SIG-M5 treated with dmso at 0.1 percent for 504 hours (cell line): Measurements from ENCODE around the gene ACAP3.

ENCODE experiments used
- DNase-seq: peaks from one replicate; lab custom pipeline; 2025; ENCODE audit not compliant: unreplicated experiment; lab: John Stamatoyannopoulos, UW

The ACAP3 gene, protein sequence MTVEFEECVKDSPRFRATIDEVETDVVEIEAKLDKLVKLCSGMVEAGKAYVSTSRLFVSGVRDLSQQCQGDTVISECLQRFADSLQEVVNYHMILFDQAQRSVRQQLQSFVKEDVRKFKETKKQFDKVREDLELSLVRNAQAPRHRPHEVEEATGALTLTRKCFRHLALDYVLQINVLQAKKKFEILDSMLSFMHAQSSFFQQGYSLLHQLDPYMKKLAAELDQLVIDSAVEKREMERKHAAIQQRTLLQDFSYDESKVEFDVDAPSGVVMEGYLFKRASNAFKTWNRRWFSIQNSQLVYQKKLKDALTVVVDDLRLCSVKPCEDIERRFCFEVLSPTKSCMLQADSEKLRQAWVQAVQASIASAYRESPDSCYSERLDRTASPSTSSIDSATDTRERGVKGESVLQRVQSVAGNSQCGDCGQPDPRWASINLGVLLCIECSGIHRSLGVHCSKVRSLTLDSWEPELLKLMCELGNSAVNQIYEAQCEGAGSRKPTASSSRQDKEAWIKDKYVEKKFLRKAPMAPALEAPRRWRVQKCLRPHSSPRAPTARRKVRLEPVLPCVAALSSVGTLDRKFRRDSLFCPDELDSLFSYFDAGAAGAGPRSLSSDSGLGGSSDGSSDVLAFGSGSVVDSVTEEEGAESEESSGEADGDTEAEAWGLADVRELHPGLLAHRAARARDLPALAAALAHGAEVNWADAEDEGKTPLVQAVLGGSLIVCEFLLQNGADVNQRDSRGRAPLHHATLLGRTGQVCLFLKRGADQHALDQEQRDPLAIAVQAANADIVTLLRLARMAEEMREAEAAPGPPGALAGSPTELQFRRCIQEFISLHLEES

DNA sequence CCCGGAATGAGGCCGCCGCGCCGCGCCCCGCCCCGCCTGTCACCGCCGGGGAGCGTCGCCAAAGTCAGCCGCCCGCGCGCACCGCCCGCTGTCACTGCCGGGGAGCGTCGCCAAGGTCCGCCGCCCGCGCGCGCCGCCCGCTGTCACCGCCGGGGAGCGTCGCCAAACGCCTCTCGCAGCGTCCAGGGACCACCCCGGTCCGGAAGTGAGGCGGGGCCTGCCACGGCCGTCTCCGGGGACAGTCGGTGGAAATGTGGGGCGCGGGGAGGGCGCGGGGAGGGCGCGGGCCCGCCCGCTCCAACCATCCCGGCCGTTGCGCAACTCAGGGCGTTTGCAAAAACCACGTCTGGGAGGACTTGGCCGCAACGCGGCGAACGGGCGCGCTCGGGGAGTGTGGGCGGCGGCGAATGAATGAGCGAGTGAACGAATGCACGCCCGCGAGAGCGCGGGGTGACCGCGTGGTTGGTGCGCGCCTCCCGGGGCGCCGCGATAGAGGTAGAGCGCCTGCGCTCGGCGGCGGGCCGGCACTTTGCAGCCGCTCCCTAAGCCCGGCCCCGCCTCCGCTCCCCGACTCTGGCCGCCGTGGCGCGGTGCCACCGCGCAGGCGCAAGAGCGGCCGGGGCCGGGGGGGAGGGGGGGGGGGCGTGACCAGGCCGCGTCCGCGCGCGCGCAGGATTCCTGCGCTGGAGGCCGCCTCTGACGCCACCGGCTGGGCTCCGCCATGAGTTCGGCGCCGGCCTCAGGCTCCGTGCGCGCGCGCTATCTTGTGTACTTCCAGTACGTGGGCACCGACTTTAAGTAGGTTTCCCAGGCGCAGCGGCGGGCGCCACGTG, at the start of gene ACAP3, which contains the start of gene PUSL1:
Gene ACAP3 (minus strand): TSS at position 8 of the 833 bp plus-strand sequence. CDS start 115 bp downstream, outside the sequence.
Gene PUSL1 (plus strand): TSS at position 675 of the 833 bp plus-strand sequence. CDS start 47 bp downstream, at position 722.
- peak; percentile 90 for DNase-seq

DNA sequence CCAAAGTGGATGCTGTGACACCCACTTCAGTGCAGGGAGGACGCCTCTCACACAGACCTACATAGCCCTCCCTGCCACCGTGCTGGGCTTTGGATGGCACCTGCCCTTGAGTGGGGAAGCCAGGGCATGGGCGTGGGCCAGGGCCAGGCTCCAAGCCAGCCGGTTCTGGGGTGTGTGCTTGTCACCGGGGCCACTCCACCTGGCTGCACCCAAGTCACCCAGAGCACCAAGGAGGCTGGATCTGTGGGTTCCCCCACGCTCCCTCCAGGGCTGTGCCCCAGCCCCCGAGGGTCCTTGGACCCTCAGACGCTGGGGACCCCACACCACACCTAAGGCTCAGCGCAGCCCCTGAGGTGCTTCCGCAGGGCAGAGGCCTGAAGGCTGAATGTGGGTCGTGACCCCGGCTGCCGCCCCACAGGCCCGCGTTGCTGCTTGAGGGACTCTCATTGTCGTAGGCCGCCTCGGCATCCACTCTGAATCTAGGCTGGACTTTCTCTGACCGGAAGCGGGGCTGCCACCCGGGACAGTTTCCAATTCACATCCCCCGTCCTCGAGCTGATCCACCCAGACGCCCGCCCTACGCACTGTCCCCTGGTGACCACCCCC, 49.2 kb upstream of the ACAP3 start:
- DNase-seq = no peak

DNA sequence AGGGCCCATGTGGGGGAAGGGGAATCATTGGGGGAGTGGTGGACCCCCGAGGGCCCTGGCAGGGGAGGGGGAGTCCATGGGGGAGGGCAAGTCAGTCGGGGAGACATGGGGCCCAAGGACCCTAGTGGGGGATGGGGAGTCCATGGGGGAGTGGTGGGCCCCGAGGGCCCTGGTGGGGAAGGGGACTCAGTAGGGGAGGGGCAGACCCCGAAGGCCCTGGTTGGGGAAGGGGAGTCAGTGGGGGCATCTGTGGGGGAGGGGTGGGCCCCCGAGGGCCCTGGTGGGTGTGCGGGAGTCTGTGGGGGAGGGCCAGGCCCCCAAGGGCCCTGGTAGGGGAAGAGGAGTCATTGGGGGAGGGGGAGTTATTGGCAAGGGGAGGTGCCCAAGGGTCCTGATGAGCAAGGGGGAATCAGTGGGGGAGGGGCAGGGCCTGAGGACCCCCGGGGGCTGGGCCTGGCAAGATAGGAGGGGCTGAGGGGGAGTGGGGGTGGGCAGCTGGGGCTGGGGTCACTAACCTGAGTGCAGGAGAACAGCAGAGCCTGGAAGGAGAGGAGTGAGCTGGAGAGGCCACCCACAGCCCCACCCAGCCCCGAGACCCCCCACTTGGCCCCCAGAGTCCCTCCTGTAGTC, 48.6 kb upstream of the ACAP3 start:
- no peak for DNase-seq

GRCh38 chr1:1355416-1355815, 47.7 kb upstream of the ACAP3 start:
- DNase-seq = no peak

- no peak for DNase-seq
Observed at GRCh38 chr1:1354271-1355247, 46.8 kb upstream of the ACAP3 start.

DNA sequence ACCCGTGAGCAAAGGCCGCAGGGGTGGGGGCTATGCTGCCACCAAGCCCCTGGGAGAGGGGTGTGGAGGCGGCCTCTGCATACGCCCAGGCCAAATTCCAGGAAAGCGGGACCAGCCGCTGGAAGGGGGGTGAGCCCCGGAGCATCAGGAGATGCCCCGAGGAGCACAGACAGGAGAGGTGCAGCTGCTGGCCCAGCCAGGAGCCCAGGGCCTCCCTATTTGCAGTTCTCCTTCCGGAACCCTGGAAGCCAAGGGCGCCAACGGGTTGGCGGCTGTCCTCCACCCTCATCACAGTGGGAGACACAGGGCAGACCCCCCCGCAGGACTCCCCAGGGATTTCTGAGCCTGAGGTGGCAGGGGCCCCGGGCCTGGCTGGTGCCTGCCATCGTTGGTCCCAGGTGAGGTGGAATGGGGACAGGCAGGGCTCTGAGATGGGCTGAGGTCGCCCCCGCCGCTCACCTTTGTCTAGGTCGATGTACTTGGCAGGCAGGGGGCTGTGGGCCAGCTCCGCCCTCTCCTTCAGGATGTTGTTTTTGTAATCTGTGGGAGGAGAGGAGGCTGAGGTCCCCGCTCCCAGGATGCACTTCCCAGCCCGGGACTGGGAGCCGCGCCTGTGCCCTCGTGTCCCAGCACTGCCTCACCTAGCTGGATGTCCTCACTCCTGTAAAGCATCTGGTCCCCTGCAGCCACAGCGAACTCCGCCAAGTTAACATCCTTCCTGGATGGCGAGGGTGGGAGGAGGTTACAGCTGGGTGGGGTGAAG, 45.8 kb upstream of the ACAP3 start:
- DNase-seq = no peak

GRCh38 chr1:1352786-1353388, 45.2 kb upstream of the ACAP3 start:
- DNase-seq = no peak

GRCh38 chr1:1351511-1352427, 44.0 kb upstream of the ACAP3 start:
- no peak for DNase-seq

DNA sequence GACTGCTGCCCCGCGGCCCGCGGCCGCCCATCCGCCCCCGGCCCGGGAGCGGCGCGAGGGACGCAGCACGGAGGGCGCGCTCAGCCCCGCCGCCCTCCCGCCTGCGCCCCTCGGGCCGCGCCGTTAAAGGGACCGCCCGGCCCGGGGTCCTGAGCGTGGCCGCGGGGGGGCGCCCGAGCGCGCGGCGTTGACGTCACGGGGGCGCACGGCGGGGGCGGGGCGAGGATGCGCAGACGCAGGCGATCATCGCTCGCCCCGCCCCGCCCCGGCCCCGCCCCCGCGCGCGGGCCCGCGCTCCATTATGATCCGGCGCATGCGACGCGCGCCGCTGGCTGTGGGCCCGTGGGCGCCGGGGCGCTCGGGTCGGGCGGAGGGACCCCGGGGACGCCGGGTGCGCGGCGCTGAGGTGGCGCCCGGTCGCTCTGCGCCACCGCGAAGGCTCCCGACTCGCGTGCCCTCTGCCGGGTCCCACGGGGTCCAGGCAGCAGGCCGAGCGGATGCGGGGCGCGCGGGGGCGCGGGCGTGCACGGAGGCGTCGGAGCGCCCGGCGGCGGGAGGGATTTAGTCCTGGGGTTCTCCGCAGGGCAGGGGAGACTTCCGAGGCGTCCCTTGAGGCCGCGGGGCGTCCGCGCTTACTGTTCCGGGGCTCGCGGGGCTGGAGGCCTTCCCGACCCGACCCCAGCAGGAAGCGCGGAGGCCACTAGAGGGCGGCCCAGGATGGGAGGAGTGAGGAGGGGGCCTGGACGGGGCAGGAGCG, 41.7 kb upstream of the ACAP3 start, which contains the start of gene DVL1:
Gene DVL1 (minus strand): TSS at position 163 of the 757 bp plus-strand sequence. CDS start 353 bp downstream, outside the sequence.
- peak; percentile 23 for DNase-seq

DNA sequence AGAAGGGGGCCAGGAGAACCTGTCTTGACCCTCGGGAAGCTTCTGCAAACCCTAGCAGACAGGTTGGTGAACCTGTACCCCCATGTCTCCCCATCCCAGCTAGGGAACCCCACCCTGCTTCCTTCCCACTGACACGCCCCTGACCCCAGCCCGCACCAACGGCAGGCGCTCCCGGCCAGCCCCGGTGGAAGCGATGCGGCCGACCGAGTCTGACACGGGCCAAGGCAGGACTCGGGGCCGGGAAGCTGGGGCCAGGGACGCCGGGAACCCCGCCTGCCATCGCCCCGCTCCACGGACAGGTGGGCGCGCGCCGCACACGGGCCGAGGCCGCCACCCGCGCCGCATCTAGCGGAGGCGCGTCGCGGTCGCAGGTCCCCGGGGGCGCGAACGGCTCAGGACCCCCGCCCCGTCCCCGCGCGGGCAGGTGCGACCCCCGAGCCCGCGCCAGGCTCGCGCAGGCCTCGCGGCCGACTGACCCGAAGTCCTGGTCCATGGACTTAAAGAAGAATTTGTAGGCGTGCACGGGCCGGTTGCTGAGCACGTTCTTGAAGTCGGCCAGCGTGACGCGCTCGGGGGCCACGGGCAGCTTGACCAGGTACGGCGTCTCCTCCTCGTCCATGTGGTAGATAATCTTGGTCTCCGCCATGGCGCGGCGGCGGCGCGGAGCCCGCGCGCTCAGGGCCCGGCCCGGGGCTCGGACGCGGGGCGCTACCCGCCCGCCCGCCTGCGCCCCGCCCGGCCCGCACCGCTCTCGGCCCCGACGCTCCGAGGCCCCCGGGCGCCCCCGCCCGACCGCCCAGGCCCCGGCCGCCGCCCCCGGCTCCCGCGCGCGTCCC, 40.9 kb upstream of the ACAP3 start:
- no peak for DNase-seq

DNA sequence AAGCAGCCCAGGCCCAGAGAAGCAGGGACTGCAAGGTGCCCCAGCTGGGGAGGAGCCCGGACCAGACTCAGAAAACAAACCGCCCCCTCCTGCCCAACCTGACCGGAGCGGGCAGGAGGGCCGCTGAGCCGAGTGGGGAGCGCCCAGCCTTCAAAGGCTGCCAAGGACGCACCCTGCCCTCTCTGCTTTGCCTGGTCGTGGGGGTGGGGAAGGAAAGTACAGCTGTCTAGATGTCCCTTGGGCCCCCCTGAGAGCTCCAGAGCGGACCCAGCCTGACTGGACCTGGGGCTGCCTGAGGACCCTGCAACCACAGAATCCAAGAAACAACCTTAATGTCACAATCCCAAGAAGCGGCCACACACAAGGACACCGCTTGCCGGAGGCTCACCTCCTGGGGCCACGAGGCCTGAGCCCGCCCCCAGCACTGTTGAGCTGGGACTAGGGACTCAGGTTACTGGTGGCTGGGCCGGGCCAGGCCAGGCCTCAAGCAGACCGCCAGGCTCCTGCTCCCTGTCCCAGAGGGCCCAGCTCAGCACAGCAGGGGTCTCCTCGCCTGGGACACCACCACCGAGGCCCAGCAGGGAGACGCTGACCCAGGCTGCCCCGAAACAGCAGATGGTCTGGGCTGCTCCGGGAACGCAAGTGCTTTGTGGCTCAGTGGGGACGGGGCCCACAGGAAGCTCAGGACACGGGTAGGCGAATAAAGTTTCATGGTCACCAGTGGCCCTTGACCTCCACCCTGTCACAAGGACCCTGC, 40.1 kb upstream of the ACAP3 start:
- no peak for DNase-seq

DNA sequence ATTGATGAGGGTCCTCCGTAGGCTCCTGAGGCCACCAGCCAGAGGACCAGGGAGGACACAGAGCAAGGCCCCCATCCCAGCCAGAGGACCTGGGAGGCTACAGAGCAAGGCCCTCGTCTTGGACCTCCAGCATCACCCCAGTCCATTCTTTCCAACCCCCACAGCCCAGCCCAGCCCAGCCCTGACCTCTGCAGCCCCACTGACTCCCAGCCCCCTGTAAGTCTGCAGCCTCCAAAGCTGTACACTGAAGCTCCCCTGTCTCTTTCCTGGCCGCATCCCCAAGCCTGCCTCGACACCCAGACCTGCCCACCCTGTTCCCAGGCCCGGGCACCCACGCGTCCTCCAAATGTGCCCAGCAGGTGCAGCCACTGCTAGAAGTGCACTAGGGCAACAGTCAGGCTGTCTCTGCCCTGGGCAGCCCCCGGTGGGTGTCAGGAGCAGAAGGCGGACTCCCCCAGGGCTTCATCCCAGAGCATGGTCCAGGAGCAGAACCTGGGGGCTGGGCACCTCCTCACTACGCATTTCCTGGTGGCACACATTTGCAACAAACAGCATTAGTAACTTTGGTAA, 39.4 kb upstream of the ACAP3 start:
- no peak for DNase-seq

- DNase-seq = no peak
Observed at GRCh38 chr1:1346501-1346890, 38.8 kb upstream of the ACAP3 start.
